Gastroesophageal sphincter (tissue), 2 donors: ENCODE measurements around the gene ABHD3.

Experiments
- POLR2A ChIP-seq, 2 donors: fragments of 450-650 bp; IDR thresholded peaks; one replicate each; pipeline ENCODE4 v1.6.1; 2017; ENCODE audit warnings: antibody characterized with exemption in 2 of 2, mild to moderate bottlenecking in 2 of 2, moderate library complexity in 1 of 2
- POLR2AphosphoS5 ChIP-seq: sonication (generic); formaldehyde crosslinking; IDR thresholded peaks from one replicate; pipeline ENCODE4 v1.6.1; 2017; ENCODE audit warnings: antibody characterized with exemption

GRCh38 chr18:21650311-21650710, 54.3 kb downstream of the ABHD3 start:
- TF ChIP-seq POLR2A (IDR thresholded peaks at IDR 0.05) (no peak), POLR2AphosphoS5 (no peak)
